Measurements from ENCODE around the gene TIMP2.

DNA sequence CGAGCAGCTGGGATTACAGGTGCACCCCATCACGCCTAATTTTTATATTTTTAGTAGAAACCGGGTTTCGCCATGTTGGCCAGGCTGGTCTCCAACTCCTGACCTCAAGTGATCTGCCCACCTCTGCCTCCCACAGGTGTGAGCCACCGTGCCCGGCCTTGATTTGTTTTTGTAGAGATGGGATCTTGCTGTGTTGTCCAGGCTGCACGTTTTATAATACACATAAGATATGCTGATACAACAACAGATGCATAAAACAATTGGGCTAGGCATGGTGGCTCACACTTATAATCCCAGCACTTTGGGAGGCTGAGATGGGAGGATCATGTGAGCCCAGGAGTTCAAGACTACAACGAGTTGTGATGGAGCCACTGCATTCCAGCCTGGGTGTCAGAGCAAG is 90.6 kb downstream of the TIMP2 start:
- TF ChIP-seq, protein P1, sequence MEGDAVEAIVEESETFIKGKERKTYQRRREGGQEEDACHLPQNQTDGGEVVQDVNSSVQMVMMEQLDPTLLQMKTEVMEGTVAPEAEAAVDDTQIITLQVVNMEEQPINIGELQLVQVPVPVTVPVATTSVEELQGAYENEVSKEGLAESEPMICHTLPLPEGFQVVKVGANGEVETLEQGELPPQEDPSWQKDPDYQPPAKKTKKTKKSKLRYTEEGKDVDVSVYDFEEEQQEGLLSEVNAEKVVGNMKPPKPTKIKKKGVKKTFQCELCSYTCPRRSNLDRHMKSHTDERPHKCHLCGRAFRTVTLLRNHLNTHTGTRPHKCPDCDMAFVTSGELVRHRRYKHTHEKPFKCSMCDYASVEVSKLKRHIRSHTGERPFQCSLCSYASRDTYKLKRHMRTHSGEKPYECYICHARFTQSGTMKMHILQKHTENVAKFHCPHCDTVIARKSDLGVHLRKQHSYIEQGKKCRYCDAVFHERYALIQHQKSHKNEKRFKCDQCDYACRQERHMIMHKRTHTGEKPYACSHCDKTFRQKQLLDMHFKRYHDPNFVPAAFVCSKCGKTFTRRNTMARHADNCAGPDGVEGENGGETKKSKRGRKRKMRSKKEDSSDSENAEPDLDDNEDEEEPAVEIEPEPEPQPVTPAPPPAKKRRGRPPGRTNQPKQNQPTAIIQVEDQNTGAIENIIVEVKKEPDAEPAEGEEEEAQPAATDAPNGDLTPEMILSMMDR (IDR thresholded peaks at IDR 0.05) = no peak
- no peak for TF ChIP-seq POLR2A (IDR thresholded peaks at IDR 0.05)
- no peak for TF ChIP-seq EP300 (IDR thresholded peaks at IDR 0.05)

Data from tibial nerve (tissue), 4 donors.